Neural cell (in vitro differentiated cells): ENCODE results near the gene PGAP1. TPM values are rescaled to one million over a fixed set of nuclear protein-coding genes. Genes with fewer than 3 reads are reported as not detected.

Experiments used
- H2AFZ ChIP-seq: fragments of 200-600, 300-800 bp; sonication (generic), shearing (Covaris generic); 2 replicates; pipeline ENCODE4 v1.6.0; 2014; ENCODE audit warnings: low read depth, mild to moderate bottlenecking, antibody characterized with exemption, low read length, moderate library complexity
- H3F3A ChIP-seq: fragments of 200-600 bp; shearing (Covaris generic); 2 replicates; pipeline ENCODE4 v1.6.1; 2016; ENCODE audit warnings: mild to moderate bottlenecking, moderate library complexity, mixed read lengths, antibody characterized with exemption, low read length; ENCODE audit not compliant: insufficient read depth, poor library complexity, severe bottlenecking
- H3K27ac ChIP-seq: fragments of 200-600, 300-800 bp; sonication (generic), shearing (Covaris generic); 2 replicates; pipeline ENCODE4 v1.5.1; 2014; ENCODE audit warnings: mild to moderate bottlenecking, low read length, moderate library complexity
- H3K27me3 ChIP-seq: fragments of 300-800, 200-600 bp; sonication (generic), shearing (Covaris generic); 2 replicates; pipeline ENCODE4 v1.6.0; 2014; ENCODE audit warnings: mild to moderate bottlenecking, low read depth, low read length, moderate library complexity; ENCODE audit not compliant: insufficient read depth
- H3K36me3 ChIP-seq: fragments of 300-800, 200-600 bp; sonication (generic), shearing (Covaris generic); 2 replicates; pipeline ENCODE4 v1.5.1; 2014; ENCODE audit warnings: mild to moderate bottlenecking, antibody characterized with exemption, low read length, moderate library complexity; ENCODE audit not compliant: insufficient read depth
- H3K4me2 ChIP-seq: fragments of 300-800, 200-600 bp; sonication (generic), shearing (Covaris generic); 2 replicates; pipeline ENCODE4 v1.6.0; 2014; ENCODE audit warnings: mild to moderate bottlenecking, low read length
- H3K4me3 ChIP-seq: fragments of 300-800, 200-600 bp; sonication (generic), shearing (Covaris generic); 2 replicates; pipeline ENCODE4 v1.5.1; 2014; ENCODE audit warnings: mild to moderate bottlenecking, low read length, moderate library complexity
- H3K79me2 ChIP-seq: fragments of 200-600 bp; shearing (Covaris generic); replicated peaks from 2 replicates; pipeline ENCODE4 v1.6.0; 2014; ENCODE audit warnings: mild to moderate bottlenecking, low read length, moderate library complexity; ENCODE audit not compliant: insufficient read depth
- H3K9ac ChIP-seq: fragments of 300-800, 200-600 bp; sonication (generic), shearing (Covaris generic); 2 replicates; pipeline ENCODE4 v1.6.1; 2016; ENCODE audit warnings: mild to moderate bottlenecking, low read length, mixed read lengths
- H3K9me2 ChIP-seq: fragments of 200-600 bp; shearing (Covaris generic); 2 replicates; pipeline ENCODE4 v1.6.1; 2016; ENCODE audit warnings: mild to moderate bottlenecking, low read length, mixed read lengths; ENCODE audit not compliant: insufficient read depth
- H3K9me3 ChIP-seq: fragments of 200-600, 300-800 bp; sonication (generic), shearing (Covaris generic); 2 replicates; pipeline ENCODE4 v1.6.1; 2016; ENCODE audit warnings: mild to moderate bottlenecking, mixed run types, low read length, moderate library complexity, mixed read lengths
- H4K20me1 ChIP-seq: fragments of 200-600 bp; shearing (Covaris generic); 2 replicates; pipeline ENCODE4 v1.6.1; 2016; ENCODE audit warnings: mild to moderate bottlenecking, mixed run types; ENCODE audit not compliant: insufficient read depth
- CTCF ChIP-seq: fragments of 450-650 bp; IDR thresholded peaks from 2 replicates; pipeline ENCODE4 v1.5.1; 2014; ENCODE audit warnings: antibody characterized with exemption, mild to moderate bottlenecking, moderate library complexity; ENCODE audit not compliant: poor library complexity, severe bottlenecking
- EP300 ChIP-seq: fragments of 450-650 bp; conservative IDR thresholded peaks from 2 replicates; pipeline ENCODE4 v1.6.1; 2014; ENCODE audit warnings: antibody characterized with exemption, mild to moderate bottlenecking, moderate library complexity; ENCODE audit not compliant: poor library complexity, severe bottlenecking
- EZH2 ChIP-seq: fragments of 200-600, 300-800 bp; shearing (Covaris generic), sonication (generic); IDR thresholded peaks from 2 replicates; pipeline ENCODE4 v1.6.1; 2014; ENCODE audit warnings: antibody characterized with exemption, low read length, borderline replicate concordance, mild to moderate bottlenecking; ENCODE audit not compliant: insufficient read depth, poor library complexity, severe bottlenecking
- MXI1 ChIP-seq: fragments of 450-650 bp; conservative IDR thresholded peaks from 2 replicates; pipeline ENCODE4 v1.6.1; 2014; ENCODE audit warnings: antibody characterized with exemption, mild to moderate bottlenecking; ENCODE audit not compliant: poor library complexity, severe bottlenecking
- POLR2AphosphoS5 ChIP-seq: IDR thresholded peaks from 2 replicates; pipeline ENCODE4 v1.6.1; 2012
- RAD21 ChIP-seq: fragments of 450-650 bp; conservative IDR thresholded peaks from 2 replicates; pipeline ENCODE4 v1.6.1; 2014; ENCODE audit warnings: antibody characterized with exemption, mild to moderate bottlenecking, moderate library complexity
- REST ChIP-seq: IDR thresholded peaks from 2 replicates; pipeline ENCODE4 v1.6.1; 2012; ENCODE audit warnings: borderline replicate concordance
- SMC3 ChIP-seq: fragments of 450-650 bp; conservative IDR thresholded peaks from 2 replicates; pipeline ENCODE4 v1.6.1; 2014; ENCODE audit warnings: antibody characterized with exemption, mild to moderate bottlenecking, moderate library complexity; ENCODE audit not compliant: poor library complexity
- TAF1 ChIP-seq: IDR thresholded peaks from 2 replicates; pipeline ENCODE4 v1.6.1; 2012; ENCODE audit warnings: low read depth
- polyA plus RNA-seq: library from polyadenylated mRNA; depleted of rRNA; stranded (reverse); fragments of >200 nt; gene quantifications from 2 replicates; pipeline ENCODE4 v1.2.3, GENCODE V29; 2014

Gene PGAP1
- polyA plus RNA-seq, 1 donor from 2014 or later = 63.3 TPM

GRCh38 chr2:196968516-196968915 lies 42.0 kb upstream of the PGAP1 start:
- Histone ChIP-seq H3K4me2 (no peak overlapping the region), H3F3A (no peaks in the 10 kb centered on the region), H3K79me2 (no peaks in the 10 kb centered on the region), H3K9ac (no peak overlapping the region), H3K27ac (no peak overlapping the region), H3K27me3 (no peaks in the 10 kb centered on the region), H2AFZ (no peak overlapping the region), H3K4me3 (no peak overlapping the region), H3K9me3 (no peaks in the 10 kb centered on the region), H3K36me3 (no peaks in the 10 kb centered on the region), H3K9me2 (no peaks in the 10 kb centered on the region), H4K20me1 (no peaks in the 10 kb centered on the region)
- TF ChIP-seq REST = no peak
- no peak for TF ChIP-seq SMC3
- no peak for TF ChIP-seq RAD21
- TF ChIP-seq CTCF = no peak
- TF ChIP-seq EP300 = no peak
- TF ChIP-seq TAF1 = no peak
- no peak for TF ChIP-seq MXI1
- TF ChIP-seq EZH2 = no peak
- TF ChIP-seq POLR2AphosphoS5 = no peak

- no peak for TF ChIP-seq RAD21
- no peak for TF ChIP-seq MXI1
- TF ChIP-seq EP300 = no peak
- H4K20me1 ChIP-seq = no peaks in the 10 kb centered on the region
Measured at GRCh38 chr2:196967775-196968174, 41.3 kb upstream of the PGAP1 start.

GRCh38 chr2:196967116-196967515 lies 40.6 kb upstream of the PGAP1 start:
- no peak for TF ChIP-seq REST
- TF ChIP-seq TAF1 = no peak
- TF ChIP-seq RAD21 = no peak
- no peak for TF ChIP-seq CTCF
- TF ChIP-seq POLR2AphosphoS5 = no peak
- no peak for TF ChIP-seq EP300
- TF ChIP-seq MXI1 = no peak
- no peak for TF ChIP-seq SMC3
- TF ChIP-seq EZH2 = no peak
- no peaks in the 10 kb centered on the region for H3F3A ChIP-seq
- H3K4me3 ChIP-seq = peak overlapping the region; percentile 12
- H3K36me3 ChIP-seq = no peaks in the 10 kb centered on the region
- no peaks in the 10 kb centered on the region for H3K27me3 ChIP-seq
- H3K9me3 ChIP-seq = no peaks in the 10 kb centered on the region
- H3K9ac ChIP-seq = no peak overlapping the region
- H2AFZ ChIP-seq = no peak overlapping the region
- no peaks in the 10 kb centered on the region for H3K9me2 ChIP-seq
- no peak overlapping the region for H3K27ac ChIP-seq
- no peaks in the 10 kb centered on the region for H4K20me1 ChIP-seq
- no peaks in the 10 kb centered on the region for H3K79me2 ChIP-seq
- no peak overlapping the region for H3K4me2 ChIP-seq

More at GRCh38 chr2:196967775-196968174, 41.3 kb upstream of the PGAP1 start:
- Histone ChIP-seq H3K4me2 (no peak overlapping the region), H3K27me3 (no peaks in the 10 kb centered on the region), H3K27ac (no peak overlapping the region), H2AFZ (no peak overlapping the region), H3K36me3 (no peaks in the 10 kb centered on the region), H3K9ac (no peak overlapping the region), H3K9me2 (no peaks in the 10 kb centered on the region), H3K4me3 (no peak overlapping the region), H3K79me2 (no peaks in the 10 kb centered on the region), H3K9me3 (no peaks in the 10 kb centered on the region), H3F3A (no peaks in the 10 kb centered on the region)
